NCI-H2227 (cell line): ENCODE data around the gene DDX28.
"Not testable (repeated sequence)": the region's sequence is repeated elsewhere in the genome, so short reads cannot be mapped to it uniquely, and the experiment has no call there.

Experiments
- DNase-seq: peaks from one replicate; lab custom pipeline; 2025; ENCODE audit not compliant: unreplicated experiment; lab: John Stamatoyannopoulos, UW

Gene DDX28

GRCh38 chr16:67995423-67995822, 27.6 kb downstream of the DDX28 start:
- DNase-seq: no peak

GRCh38 chr16:67994040-67994408, 29.0 kb downstream of the DDX28 start:
- not testable (repeated sequence) for DNase-seq

- DNase-seq: peak; percentile 11
These were observed 29.6 kb downstream of the DDX28 start for GRCh38 chr16:67993207-67994039.

- DNase-seq: no peak
These were observed 30.3 kb downstream of the DDX28 start for GRCh38 chr16:67992661-67993206.

- DNase-seq: no peak
These were observed 33.0 kb downstream of the DDX28 start for GRCh38 chr16:67990018-67990386.

- no peak for DNase-seq
These were observed 33.6 kb downstream of the DDX28 start for GRCh38 chr16:67989322-67990017.

- DNase-seq: no peak
These were observed 34.4 kb downstream of the DDX28 start for GRCh38 chr16:67988675-67989074.

GRCh38 chr16:67987460-67988160, 35.4 kb downstream of the DDX28 start:
- DNase-seq: no peak

- DNase-seq: no peak
These were observed 36.1 kb downstream of the DDX28 start for GRCh38 chr16:67986949-67987348.

- DNase-seq: no peak
These were observed 40.9 kb downstream of the DDX28 start for GRCh38 chr16:67982011-67982696.

GRCh38 chr16:67979955-67980678, 42.9 kb downstream of the DDX28 start, which contains the start of gene DPEP3:
Gene DPEP3 (minus strand): TSS chr16:67980499. CDS start chr16:67980380, 119 bp downstream.
- DNase-seq: no peak

GRCh38 chr16:67977469-67978227, 45.4 kb downstream of the DDX28 start:
- no peak for DNase-seq

GRCh38 chr16:67977005-67977404, 46.0 kb downstream of the DDX28 start:
- DNase-seq: no peak

- no peak for DNase-seq
These were observed 46.8 kb downstream of the DDX28 start for GRCh38 chr16:67976205-67976604.

GRCh38 chr16:67975321-67976105, 47.5 kb downstream of the DDX28 start:
- DNase-seq: no peak

- DNase-seq: not testable (repeated sequence)
These were observed 50.7 kb downstream of the DDX28 start for GRCh38 chr16:67972285-67972684.

- no peak for DNase-seq
These were observed 51.9 kb downstream of the DDX28 start for GRCh38 chr16:67971111-67971510.
